ENCODE measurements around the gene ZMAT3. TPM values are rescaled to one million over a fixed set of nuclear protein-coding genes. Genes with fewer than 3 reads are reported as not detected.

Gene ZMAT3
- total RNA-seq, 4 donors from 2014 or later, result 8.3 to 11.7 (median 10.0) TPM

- H3K27ac ChIP-seq, result no peak overlapping the region
- H3K4me3 ChIP-seq, result no peak overlapping the region
- H3K27me3 ChIP-seq, result no peaks in the 10 kb centered on the region
- peaks cover 0 to 18% (median 0%) of the 10 kb centered on the region in 3 donors for H3K36me3 ChIP-seq
- no peaks in the 10 kb centered on the region for H3K4me1 ChIP-seq
- no peaks in the 10 kb centered on the region for H3K9me3 ChIP-seq
- no peak for TF ChIP-seq POLR2A (IDR thresholded peaks at IDR 0.05)
- TF ChIP-seq, protein P1, sequence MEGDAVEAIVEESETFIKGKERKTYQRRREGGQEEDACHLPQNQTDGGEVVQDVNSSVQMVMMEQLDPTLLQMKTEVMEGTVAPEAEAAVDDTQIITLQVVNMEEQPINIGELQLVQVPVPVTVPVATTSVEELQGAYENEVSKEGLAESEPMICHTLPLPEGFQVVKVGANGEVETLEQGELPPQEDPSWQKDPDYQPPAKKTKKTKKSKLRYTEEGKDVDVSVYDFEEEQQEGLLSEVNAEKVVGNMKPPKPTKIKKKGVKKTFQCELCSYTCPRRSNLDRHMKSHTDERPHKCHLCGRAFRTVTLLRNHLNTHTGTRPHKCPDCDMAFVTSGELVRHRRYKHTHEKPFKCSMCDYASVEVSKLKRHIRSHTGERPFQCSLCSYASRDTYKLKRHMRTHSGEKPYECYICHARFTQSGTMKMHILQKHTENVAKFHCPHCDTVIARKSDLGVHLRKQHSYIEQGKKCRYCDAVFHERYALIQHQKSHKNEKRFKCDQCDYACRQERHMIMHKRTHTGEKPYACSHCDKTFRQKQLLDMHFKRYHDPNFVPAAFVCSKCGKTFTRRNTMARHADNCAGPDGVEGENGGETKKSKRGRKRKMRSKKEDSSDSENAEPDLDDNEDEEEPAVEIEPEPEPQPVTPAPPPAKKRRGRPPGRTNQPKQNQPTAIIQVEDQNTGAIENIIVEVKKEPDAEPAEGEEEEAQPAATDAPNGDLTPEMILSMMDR (IDR thresholded peaks at IDR 0.05), result no peak
- no peak for DNase-seq
Measured at GRCh38 chr3:179028408-179028807, 43.2 kb downstream of the ZMAT3 start.

GRCh38 chr3:179027326-179027900 is 44.2 kb downstream of the ZMAT3 start:
- H3K36me3 ChIP-seq, result peaks cover 0 to 18% (median 0%) of the 10 kb centered on the region in 3 donors
- no peak for DNase-seq
- no peaks in the 10 kb centered on the region for H3K27me3 ChIP-seq
- H3K9me3 ChIP-seq, result no peaks in the 10 kb centered on the region
- no peak overlapping the region for H3K4me3 ChIP-seq
- no peaks in the 10 kb centered on the region for H3K4me1 ChIP-seq
- H3K27ac ChIP-seq, result no peak overlapping the region
- TF ChIP-seq POLR2A (IDR thresholded peaks at IDR 0.05), result no peak
- TF ChIP-seq, protein P1 (IDR thresholded peaks at IDR 0.05), result no peak

- no peak overlapping the region for H3K27ac ChIP-seq
- no peak for TF ChIP-seq POLR2A (IDR thresholded peaks at IDR 0.05)
- TF ChIP-seq, protein P1 (IDR thresholded peaks at IDR 0.05), result no peak
- no peaks in the 10 kb centered on the region for H3K9me3 ChIP-seq
Measured at GRCh38 chr3:179026636-179027035, 45.0 kb downstream of the ZMAT3 start.

GRCh38 chr3:179021119-179021903 is 50.3 kb downstream of the ZMAT3 start:
- H3K4me3 ChIP-seq, result no peak overlapping the region

More at GRCh38 chr3:179026636-179027035, 45.0 kb downstream of the ZMAT3 start:
- peaks cover 0 to 18% (median 0%) of the 10 kb centered on the region in 3 donors for H3K36me3 ChIP-seq
- no peak overlapping the region for H3K4me3 ChIP-seq
- DNase-seq, result no peak
- no peaks in the 10 kb centered on the region for H3K4me1 ChIP-seq
- no peaks in the 10 kb centered on the region for H3K27me3 ChIP-seq

GRCh38 chr3:179020112-179020511 is 51.5 kb downstream of the ZMAT3 start:
- H3K27ac ChIP-seq, result peak overlapping the region in 1 of 4 donors; percentile 13
- H3K36me3 ChIP-seq, result peaks cover 0 to 12% (median 0%) of the 10 kb centered on the region in 3 donors
- DNase-seq, result no peak
- no peaks in the 10 kb centered on the region for H3K9me3 ChIP-seq
- no peak overlapping the region for H3K4me3 ChIP-seq
- H3K27me3 ChIP-seq, result no peaks in the 10 kb centered on the region
- no peaks in the 10 kb centered on the region for H3K4me1 ChIP-seq
- TF ChIP-seq, protein P1 (IDR thresholded peaks at IDR 0.05), result no peak
- no peak for TF ChIP-seq POLR2A (IDR thresholded peaks at IDR 0.05)

More at GRCh38 chr3:179021119-179021903, 50.3 kb downstream of the ZMAT3 start:
- no peak for TF ChIP-seq POLR2A (IDR thresholded peaks at IDR 0.05)
- TF ChIP-seq, protein P1 (IDR thresholded peaks at IDR 0.05), result no peak
- no peak overlapping the region for H3K27ac ChIP-seq
- no peak for DNase-seq
- H3K36me3 ChIP-seq, result peaks cover 0 to 12% (median 0%) of the 10 kb centered on the region in 3 donors
- H3K9me3 ChIP-seq, result no peaks in the 10 kb centered on the region
- no peaks in the 10 kb centered on the region for H3K4me1 ChIP-seq
- H3K27me3 ChIP-seq, result no peaks in the 10 kb centered on the region

Data from Peyer's patch (tissue), 4 donors.